BE2C (cell line): ENCODE data around the gene TSPAN18.

Experiments used
- DNase-seq: peaks from one replicate; pipeline ENCODE4 v3.0.0-alpha.2; 2020
- H3K27me3 ChIP-seq: fragments of 250-450 bp; sonication (Bioruptor Pico); 2 replicates; pipeline ENCODE4 v1.5.1; 2020; ENCODE audit warnings: mild to moderate bottlenecking
- H3K36me3 ChIP-seq: fragments of 250-450 bp; sonication (Bioruptor Pico); 2 replicates; pipeline ENCODE4 v1.5.1; 2020; ENCODE audit warnings: mild to moderate bottlenecking
- H3K4me1 ChIP-seq: fragments of 250-450 bp; sonication (Bioruptor Pico); 2 replicates; pipeline ENCODE4 v1.5.1; 2020
- H3K4me3 ChIP-seq: 2 replicates; pipeline ENCODE4 v1.5.1; 2011; ENCODE audit warnings: low read depth, low read length
- H3K9me3 ChIP-seq: fragments of 250-450 bp; sonication (Bioruptor Pico); 2 replicates; pipeline ENCODE4 v1.5.1; 2020
- CTCF ChIP-seq: IDR thresholded peaks from 2 replicates; pipeline ENCODE4 v1.5.1; 2012; ENCODE audit warnings: mild to moderate bottlenecking, low read depth, low read length

Gene TSPAN18

DNA sequence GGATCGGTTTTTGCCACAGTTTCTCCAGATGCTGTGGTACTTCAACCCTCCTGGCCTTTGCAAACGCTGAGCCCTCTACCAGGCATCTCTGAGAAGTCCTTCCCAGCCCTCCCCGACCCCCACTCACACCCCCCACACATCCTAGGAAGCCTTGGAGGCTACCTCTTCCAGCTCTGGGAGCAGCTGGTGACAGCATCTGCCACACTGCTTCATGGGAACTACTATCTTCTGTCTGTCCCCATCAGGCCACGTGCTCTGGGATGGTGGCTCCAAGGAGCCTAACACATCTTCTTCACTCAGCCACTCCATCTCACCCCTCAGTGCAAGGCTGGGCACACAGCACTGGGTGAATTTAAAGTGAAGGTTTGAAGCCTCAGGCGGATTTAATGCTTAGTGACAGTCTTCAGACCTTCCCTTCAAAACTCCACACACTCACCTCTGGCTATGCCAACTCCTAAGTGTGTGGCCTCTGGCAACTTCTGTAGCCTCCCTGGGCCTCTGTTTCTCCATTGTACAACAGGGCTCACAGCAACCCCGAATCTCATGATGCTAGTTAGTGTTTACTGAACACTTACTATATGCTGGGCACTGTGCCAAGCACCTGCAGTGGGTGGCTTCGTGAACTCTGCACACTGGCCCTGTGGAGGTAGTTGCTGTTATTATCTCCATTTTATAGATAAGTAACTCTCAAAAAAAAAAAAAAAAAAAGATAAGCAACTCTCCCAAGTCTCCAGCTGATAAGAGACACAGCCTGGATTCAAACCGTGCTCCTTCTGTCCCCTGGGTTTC, 231.2 kb downstream of the TSPAN18 start:
- H3K4me1 ChIP-seq: peaks cover 7% of the 10 kb centered on the region
- H3K4me3 ChIP-seq: no peak overlapping the region
- no peak for TF ChIP-seq CTCF
- H3K9me3 ChIP-seq: no peaks in the 10 kb centered on the region
- no peak for DNase-seq
- no peaks in the 10 kb centered on the region for H3K36me3 ChIP-seq
- H3K27me3 ChIP-seq: no peaks in the 10 kb centered on the region

DNA sequence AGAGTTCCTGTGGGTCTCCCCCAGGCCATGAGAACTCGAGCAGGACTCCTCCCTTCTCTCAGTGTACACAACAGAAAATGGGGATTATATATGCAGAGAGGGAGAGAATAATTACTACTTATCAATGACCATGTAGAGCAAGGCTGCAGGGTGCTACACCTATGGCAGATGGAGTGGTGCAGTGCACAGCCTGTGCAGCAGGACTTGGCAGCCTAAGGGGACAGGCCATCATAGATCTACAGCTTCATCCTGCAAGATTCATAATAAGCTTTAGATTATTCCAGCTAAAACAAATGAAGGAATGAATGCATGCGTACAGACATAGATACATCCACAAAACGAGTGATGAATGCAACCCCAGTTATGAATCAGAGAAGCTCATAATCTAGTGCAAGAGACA, 232.3 kb downstream of the TSPAN18 start:
- Histone ChIP-seq H3K4me1 (peaks cover 7% of the 10 kb centered on the region), H3K27me3 (no peaks in the 10 kb centered on the region), H3K9me3 (no peaks in the 10 kb centered on the region), H3K36me3 (no peaks in the 10 kb centered on the region), H3K4me3 (no peak overlapping the region)
- no peak for DNase-seq
- no peak for TF ChIP-seq CTCF

DNA sequence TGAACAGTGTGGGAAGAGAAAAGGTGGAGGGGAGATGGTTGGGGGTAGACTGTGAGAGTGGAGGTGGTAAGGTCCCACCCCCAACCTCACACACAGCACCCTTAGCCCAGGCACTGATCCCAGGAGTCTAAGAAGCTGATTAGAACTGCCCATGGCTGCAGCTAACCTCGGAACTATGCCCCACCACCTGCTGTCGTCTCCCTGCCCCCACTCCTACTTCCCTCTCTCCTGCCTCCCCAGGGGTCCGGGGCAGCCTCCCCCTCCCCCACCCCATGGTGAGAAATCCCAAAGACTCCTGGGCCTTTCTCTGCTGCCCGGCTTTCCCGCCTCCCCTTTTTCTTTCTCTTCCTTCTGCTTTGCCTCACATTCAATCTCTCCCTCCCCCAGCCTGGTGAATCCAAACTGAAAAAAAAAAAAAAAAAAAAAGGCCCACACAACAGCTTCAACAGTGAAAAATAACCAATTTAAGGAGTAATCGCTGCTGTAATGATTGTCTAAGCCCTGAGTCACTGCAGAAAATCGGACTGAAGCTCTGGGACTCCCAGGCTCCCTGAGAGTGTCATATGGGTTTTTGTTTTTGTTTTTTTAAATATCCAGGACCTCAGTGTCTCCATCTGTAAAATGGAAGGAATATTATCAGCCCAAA, 233.6 kb downstream of the TSPAN18 start:
- H3K36me3 ChIP-seq: no peaks in the 10 kb centered on the region
- H3K4me3 ChIP-seq: no peak overlapping the region
- DNase-seq: no peak
- no peak for TF ChIP-seq CTCF
- H3K27me3 ChIP-seq: no peaks in the 10 kb centered on the region
- H3K4me1 ChIP-seq: no peaks in the 10 kb centered on the region; the same call in 1 of the 2 replicates
- no peaks in the 10 kb centered on the region for H3K9me3 ChIP-seq

GRCh38 chr11:44962464-44962863, 235.7 kb downstream of the TSPAN18 start:
- no peak overlapping the region for H3K4me3 ChIP-seq
- no peaks in the 10 kb centered on the region for H3K4me1 ChIP-seq
- H3K9me3 ChIP-seq: no peaks in the 10 kb centered on the region
- H3K27me3 ChIP-seq: no peaks in the 10 kb centered on the region
- no peaks in the 10 kb centered on the region for H3K36me3 ChIP-seq
- DNase-seq: no peak
- TF ChIP-seq CTCF: no peak

DNA sequence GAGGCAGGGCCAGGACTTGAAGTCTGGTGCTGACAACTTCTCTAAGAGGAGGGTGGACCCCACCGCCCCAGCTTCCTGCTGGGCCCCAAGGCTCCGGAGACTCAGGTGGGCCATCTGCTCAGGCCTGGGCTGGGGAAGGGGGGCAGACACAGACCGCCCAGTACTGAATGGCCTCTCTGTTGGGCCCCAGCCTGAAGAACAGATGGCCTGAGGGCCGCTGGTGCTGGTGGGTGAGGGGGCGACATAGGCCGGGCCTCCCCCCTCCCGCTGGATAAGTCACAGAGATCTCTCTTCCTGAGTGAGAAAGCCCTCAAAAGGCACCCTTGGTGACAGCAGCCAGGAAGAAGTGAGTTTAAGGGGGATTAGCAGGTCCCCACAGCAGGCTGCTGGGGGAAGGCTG, 236.4 kb downstream of the TSPAN18 start:
- Histone ChIP-seq H3K9me3 (no peaks in the 10 kb centered on the region), H3K36me3 (no peaks in the 10 kb centered on the region), H3K4me3 (no peak overlapping the region), H3K27me3 (no peaks in the 10 kb centered on the region), H3K4me1 (no peaks in the 10 kb centered on the region)
- TF ChIP-seq CTCF: no peak
- no peak for DNase-seq

DNA sequence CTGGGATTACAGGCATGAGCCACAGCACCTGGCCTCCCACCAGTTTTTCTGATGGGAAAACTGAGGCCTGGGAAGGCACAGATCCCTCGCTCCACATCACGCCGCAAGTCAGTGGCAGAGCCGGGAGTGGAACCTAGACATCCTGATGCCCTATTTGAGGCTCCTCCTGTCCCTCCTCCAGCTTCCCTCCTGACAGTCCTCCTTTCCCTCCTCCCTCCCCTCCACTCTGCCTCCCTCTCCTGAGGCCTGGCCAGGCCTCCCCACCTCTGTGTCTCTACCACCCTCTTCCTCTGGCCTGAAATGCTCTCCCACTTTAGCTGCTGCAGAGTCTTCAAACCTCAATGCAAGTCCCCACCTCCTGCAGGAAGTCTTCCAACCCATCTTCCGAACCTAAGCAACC, 237.2 kb downstream of the TSPAN18 start:
- no peak for TF ChIP-seq CTCF
- H3K9me3 ChIP-seq: no peaks in the 10 kb centered on the region
- no peaks in the 10 kb centered on the region for H3K27me3 ChIP-seq
- no peak overlapping the region for H3K4me3 ChIP-seq
- no peaks in the 10 kb centered on the region for H3K36me3 ChIP-seq
- no peaks in the 10 kb centered on the region for H3K4me1 ChIP-seq
- no peak for DNase-seq
